ENCODE measurements around the gene GPR107. TPM values are rescaled to one million over a fixed set of nuclear protein-coding genes. Genes with fewer than 3 reads are reported as not detected.

Gene GPR107
- total and polyA plus RNA-seq, 2 of the 8 experiments (the other 6 are each of a cell fraction or from before 2014, with no cell fraction given) = 19.3 to 30.7 TPM

GRCh38 chr9:130150779-130151382 is 97.2 kb downstream of the GPR107 start:
- no peak for FAIRE-seq
- Histone ChIP-seq H3K4me2 (ENCODE audit: insufficient read depth in 1 of 2, low read depth in 2 of 2, low read length in 2 of 2) (no peak overlapping the region), H3K79me2 (ENCODE audit: control insufficient read depth in 1 of 2, insufficient read depth in 2 of 2, low read length in 2 of 2) (no peaks in the 10 kb centered on the region), H2BK12ac (ENCODE audit: low read depth, low read length) (no peak overlapping the region), H3K23me2 (ENCODE audit: low read depth, low read length) (no peaks in the 10 kb centered on the region), H2BK15ac (ENCODE audit: low read length) (no peak overlapping the region), H3K4me1 (replicated peaks in 1 of 4; ENCODE audit: control insufficient read depth in 3 of 4, insufficient read depth in 4 of 4, low read length in 3 of 4) (peaks cover 0 to 5% (median 3%) of the 10 kb centered on the region in 4 experiments; a peak in 4 of 7 replicates), H3K56ac (replicated peaks; ENCODE audit: insufficient read length, low read depth, low read length) (no peak overlapping the region), H3K4me3 (ENCODE audit: extremely low read depth in 1 of 4, insufficient read depth in 2 of 4, low read depth in 3 of 4, low read length in 4 of 4) (no peak overlapping the region), H2BK120ac (replicated peaks; ENCODE audit: low read depth, low read length) (no peak overlapping the region), H4K8ac (ENCODE audit: extremely low read depth, insufficient read depth, low read length) (no peak overlapping the region), H4K5ac (ENCODE audit: insufficient read length, low read depth, low read length) (no peak overlapping the region), H3K9me3 (ENCODE audit: insufficient read depth in 2 of 2, low read depth in 1 of 2, low read length in 1 of 2) (no peaks in the 10 kb centered on the region), H2BK5ac (ENCODE audit: low read depth, low read length) (no peak overlapping the region), H3K9ac (replicated peaks in 1 of 4; ENCODE audit: extremely low read depth in 1 of 4, low read depth in 3 of 4, low read length in 3 of 4) (no peak overlapping the region), H3K18ac (ENCODE audit: extremely low read depth, low read length) (no peak overlapping the region), H3K14ac (ENCODE audit: insufficient read length) (no peak overlapping the region), H3K23ac (ENCODE audit: insufficient read length) (no peak overlapping the region), H3K27ac (ENCODE audit: low read depth, low read length) (no peak overlapping the region), H3K27me3 (replicated peaks in 1 of 4; ENCODE audit: control insufficient read depth in 3 of 4, extremely low read depth in 1 of 4, insufficient read depth in 3 of 4, low read length in 3 of 4) (no peaks in the 10 kb centered on the region), H4K20me1 (replicated peaks in 1 of 2; ENCODE audit: control insufficient read depth in 1 of 2, insufficient read depth in 2 of 2, low read length in 2 of 2) (no peaks in the 10 kb centered on the region), H3K4ac (replicated peaks; ENCODE audit: insufficient read length, low read depth, low read length) (no peak overlapping the region), H2BK20ac (ENCODE audit: low read length) (no peak overlapping the region), H2AK5ac (ENCODE audit: low read depth, low read length) (no peak overlapping the region), H3K79me1 (ENCODE audit: low read depth, low read length) (no peaks in the 10 kb centered on the region), H2AFZ (ENCODE audit: low read length) (no peak overlapping the region), H3K36me3 (ENCODE audit: control insufficient read depth in 2 of 4, insufficient read depth in 4 of 4, low read length in 3 of 4) (no peaks in the 10 kb centered on the region), H4K91ac (replicated peaks; ENCODE audit: insufficient read length, low read length) (no peak overlapping the region)
- 91% methylated on average over 14 of the region's 14 CpGs; no CpG with 5 or more reads in 1 of the 2 experiments for WGBS, 2 experiments (ENCODE audit: extremely low coverage in 1 of 2, insufficient coverage in 1 of 2, insufficient read length in 1 of 2, insufficient replicate concordance in 2 of 2, low coverage in 1 of 2, low lambda C conversion rate in 2 of 2, missing lambda C conversion rate in 1 of 2)
- DNase-seq (ENCODE audit: low read depth in 1 of 2, low spot score in 2 of 2) = no peak
- CTCF ChIA-PET (ENCODE audit: partially characterized antibody) = interaction anchor here (0.6 to 1.3 kb wide), 4 partner anchors 20 to 1226 kb away, joined by 3 read pairs; no protein-coding TSS in a partner anchor
- POLR2A ChIA-PET (ENCODE audit: partially characterized antibody) = no interaction called here
